GM12878 (cell line): ENCODE data around the gene POU4F2.

Source experiments
- BHLHE40 ChIP-seq, 2 experiments: fragments of 450-650 bp in 1 of 2; IDR thresholded peaks; 2 replicates each; pipeline ENCODE4 v1.6.1; 2011 to 2017; ENCODE audit warnings: low read depth in 2 of 2, borderline replicate concordance in 1 of 2, improper control_type of control experiment in 1 of 2, low read length in 1 of 2, mild to moderate bottlenecking in 1 of 2
- CTCF ChIP-seq, 3 experiments: IDR thresholded peaks in 2 of 3; conservative IDR thresholded peaks in 1 of 3; 2 replicates each; pipeline ENCODE4 v1.5.1; 2011; ENCODE audit warnings: low read depth in 3 of 3, low read length in 3 of 3, mild to moderate bottlenecking in 3 of 3, control low read depth in 2 of 3, moderate library complexity in 2 of 3, inconsistent platforms in 1 of 3, mixed read lengths in 1 of 3; ENCODE audit not compliant: control insufficient read depth in 2 of 3, insufficient read depth in 1 of 3; ENCODE audit errors: extremely low read depth in 1 of 3
- EED ChIP-seq: sonication (generic); IDR thresholded peaks from 2 replicates; pipeline ENCODE4 v1.6.1; 2016; ENCODE audit warnings: antibody characterized with exemption, low read depth
- EZH2 ChIP-seq: IDR thresholded peaks from 2 replicates; pipeline ENCODE4 v1.6.1; 2012; ENCODE audit warnings: low read depth, mild to moderate bottlenecking, control low read depth, inconsistent platforms, low read length, borderline replicate concordance; ENCODE audit not compliant: control insufficient read depth
- MXI1 ChIP-seq: fragments of 150-350 bp; IDR thresholded peaks from 2 replicates; pipeline ENCODE4 v1.6.1; 2011; ENCODE audit warnings: low read depth, mild to moderate bottlenecking, inconsistent platforms, low read length, improper control_type of control experiment
- SMARCA5 ChIP-seq: fragments of 450-650 bp; IDR thresholded peaks from 2 replicates; pipeline ENCODE4 v1.6.1; 2017; ENCODE audit warnings: mild to moderate bottlenecking
- SUPT20H ChIP-seq: IDR thresholded peaks from 2 replicates; pipeline ENCODE4 v1.6.1; 2011; ENCODE audit warnings: low read depth, mild to moderate bottlenecking, low read length, moderate library complexity, borderline replicate concordance; ENCODE audit not compliant: control insufficient read depth
- YY1 ChIP-seq: IDR thresholded peaks from 2 replicates; pipeline ENCODE4 v1.6.1; 2011; ENCODE audit warnings: low read depth, mild to moderate bottlenecking, low read length
- ZNF274 ChIP-seq: IDR thresholded peaks from one replicate; pipeline ENCODE4 v1.8.0; 2011; ENCODE audit not compliant: insufficient read length, insufficient read depth
- TF ChIP-seq, protein P1 (sequence below): IDR thresholded peaks from 2 replicates; pipeline ENCODE4 v1.6.1; 2011; ENCODE audit warnings: borderline replicate concordance, low read depth, mild to moderate bottlenecking, moderate library complexity, low read length; ENCODE audit not compliant: insufficient read depth, poor library complexity, severe bottlenecking

- TF ChIP-seq BHLHE40 (IDR thresholded peaks at IDR 0.05; ENCODE audit: borderline replicate concordance in 1 of 2, low read depth in 2 of 2, low read length in 1 of 2) (no peak), CTCF (IDR thresholded peaks at IDR 0.05 in 2 of 3, conservative IDR thresholded peaks at IDR 0.05 in 1 of 3; ENCODE audit: control insufficient read depth in 2 of 3, extremely low read depth in 1 of 3, insufficient read depth in 1 of 3, low read depth in 3 of 3, low read length in 3 of 3) (no peak), ZNF274 (no peak), EED (no peak), EZH2 (no peak), MXI1 (no peak), SMARCA5 (no peak), YY1 (no peak), SUPT20H (no peak)
- TF ChIP-seq, protein P1, sequence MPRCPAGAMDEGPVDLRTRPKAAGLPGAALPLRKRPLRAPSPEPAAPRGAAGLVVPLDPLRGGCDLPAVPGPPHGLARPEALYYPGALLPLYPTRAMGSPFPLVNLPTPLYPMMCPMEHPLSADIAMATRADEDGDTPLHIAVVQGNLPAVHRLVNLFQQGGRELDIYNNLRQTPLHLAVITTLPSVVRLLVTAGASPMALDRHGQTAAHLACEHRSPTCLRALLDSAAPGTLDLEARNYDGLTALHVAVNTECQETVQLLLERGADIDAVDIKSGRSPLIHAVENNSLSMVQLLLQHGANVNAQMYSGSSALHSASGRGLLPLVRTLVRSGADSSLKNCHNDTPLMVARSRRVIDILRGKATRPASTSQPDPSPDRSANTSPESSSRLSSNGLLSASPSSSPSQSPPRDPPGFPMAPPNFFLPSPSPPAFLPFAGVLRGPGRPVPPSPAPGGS, result no peak
Observed at GRCh38 chr4:146655521-146655856, 16.8 kb downstream of the POU4F2 start.
